SH-SY5Y (cell line): ENCODE measurements around the gene LSR.

Experiments used
- GATA2 ChIP-seq: IDR thresholded peaks from 2 replicates; pipeline ENCODE4 v1.6.1; 2011; ENCODE audit warnings: mild to moderate bottlenecking, low read depth, low read length
- GATA3 ChIP-seq: IDR thresholded peaks from 2 replicates; pipeline ENCODE4 v1.6.1; 2011; ENCODE audit warnings: low read depth, mild to moderate bottlenecking, low read length, moderate library complexity

Gene LSR

GRCh38 chr19:35225951-35226350 lies 22.9 kb upstream of the LSR start:
- TF ChIP-seq GATA2 (no peak), GATA3 (no peak)

- TF ChIP-seq GATA2 = no peak
Measured at GRCh38 chr19:35226748-35227147, 22.1 kb upstream of the LSR start.

- TF ChIP-seq GATA2 (no peak), GATA3 (no peak)
Measured at GRCh38 chr19:35228177-35228930, 20.4 kb upstream of the LSR start, which contains the start of gene FAM187B. Gene FAM187B (minus strand): TSS chr19:35228739. CDS start chr19:35228680, 59 bp downstream.

GRCh38 chr19:35229601-35230000 lies 19.2 kb upstream of the LSR start:
- no peak for TF ChIP-seq GATA2
- no peak for TF ChIP-seq GATA3

GRCh38 chr19:35231956-35232645 lies 16.7 kb upstream of the LSR start:
- no peak for TF ChIP-seq GATA2
- TF ChIP-seq GATA3 = no peak

GRCh38 chr19:35232912-35233311 lies 15.9 kb upstream of the LSR start:
- TF ChIP-seq GATA2 (no peak), GATA3 (no peak)

GRCh38 chr19:35236638-35237400 lies 12.0 kb upstream of the LSR start:
- no peak for TF ChIP-seq GATA3
- TF ChIP-seq GATA2 = no peak

- TF ChIP-seq GATA2 (no peak), GATA3 (no peak)
Measured at GRCh38 chr19:35240327-35240726, 8.5 kb upstream of the LSR start.

GRCh38 chr19:35241417-35241816 lies 7.4 kb upstream of the LSR start:
- no peak for TF ChIP-seq GATA3
- TF ChIP-seq GATA2 = no peak

- no peak for TF ChIP-seq GATA3
- TF ChIP-seq GATA2 = no peak
Measured at GRCh38 chr19:35246466-35247092, 2.2 kb upstream of the LSR start.

GRCh38 chr19:35247526-35248309 lies 1.1 kb upstream of the LSR start:
- TF ChIP-seq GATA3 (no peak), GATA2 (no peak)

- TF ChIP-seq GATA2 (no peak), GATA3 (no peak)
Measured at GRCh38 chr19:35249146-35249847, 495 bp downstream of the LSR start.

- no peak for TF ChIP-seq GATA3
- TF ChIP-seq GATA2 = no peak
Measured at GRCh38 chr19:35249848-35250711, 1.3 kb downstream of the LSR start.

GRCh38 chr19:35251456-35251855 lies 2.7 kb downstream of the LSR start:
- no peak for TF ChIP-seq GATA2
- no peak for TF ChIP-seq GATA3
